Kasumi-1 (cell line): ENCODE data around the gene TRIM46.
"Not testable (repeated sequence)": the region's sequence is repeated elsewhere in the genome, so short reads cannot be mapped to it uniquely, and the experiment has no call there.

ENCODE experiments used
- DNase-seq, 2 experiments: peaks; one replicate each; lab custom pipeline; 2025; lab: John Stamatoyannopoulos, UW

TRIM46 gene

GRCh38 chr1:155232001-155232978 lies 58.6 kb downstream of the TRIM46 start:
- not testable (repeated sequence) for DNase-seq

GRCh38 chr1:155233502-155233901 lies 59.9 kb downstream of the TRIM46 start:
- not testable (repeated sequence) for DNase-seq
